Measurements from ENCODE around the gene PSMB5. TPM values are rescaled to one million over a fixed set of nuclear protein-coding genes. Genes with fewer than 3 reads are reported as not detected.

The PSMB5 gene
- total RNA-seq, 4 donors from 2014 or later, result 90.2 to 154 (median 113) TPM

GRCh38 chr14:22985894-22986507, 48.7 kb downstream of the PSMB5 start:
- Histone ChIP-seq H3K27me3 (no peaks in the 10 kb centered on the region), H3K4me3 (no peak overlapping the region), H3K4me1 (peaks cover 0 to 22% (median 0%) of the 10 kb centered on the region in 4 donors), H3K36me3 (peaks cover 0 to 35% (median 0%) of the 10 kb centered on the region in 3 donors), H3K9me3 (no peaks in the 10 kb centered on the region), H3K27ac (no peak overlapping the region)
- TF ChIP-seq EP300 (IDR thresholded peaks at IDR 0.05), result no peak
- TF ChIP-seq CTCF (IDR thresholded peaks at IDR 0.05), result no peak
- TF ChIP-seq POLR2A (IDR thresholded peaks at IDR 0.05), result no peak
- no peak for DNase-seq (ENCODE audit: low spot score in 2 of 2)
- 69 to 71% methylated on average over 2 of the region's 2 CpGs for WGBS, 2 donors

GRCh38 chr14:22984959-22985658, 49.6 kb downstream of the PSMB5 start:
- TF ChIP-seq POLR2A (IDR thresholded peaks at IDR 0.05), result no peak
- TF ChIP-seq CTCF (IDR thresholded peaks at IDR 0.05), result no peak
- TF ChIP-seq EP300 (IDR thresholded peaks at IDR 0.05), result no peak
- DNase-seq (ENCODE audit: low spot score in 2 of 2), result no peak
- H3K9me3 ChIP-seq, result no peaks in the 10 kb centered on the region
- 87 to 92% methylated on average over 6 of the region's 6 CpGs for WGBS, 2 donors
- no peak overlapping the region for H3K27ac ChIP-seq
- no peak overlapping the region for H3K4me3 ChIP-seq
- peaks cover 0 to 30% (median 0%) of the 10 kb centered on the region in 4 donors for H3K4me1 ChIP-seq
- H3K27me3 ChIP-seq, result no peaks in the 10 kb centered on the region
- H3K36me3 ChIP-seq, result peaks cover 0 to 31% (median 0%) of the 10 kb centered on the region in 3 donors

- TF ChIP-seq EP300 (IDR thresholded peaks at IDR 0.05) (peak in 1 of 2 donors; percentile 80), CTCF (IDR thresholded peaks at IDR 0.05) (peak in 1 of 5 experiments; percentile 11), POLR2A (IDR thresholded peaks at IDR 0.05) (peak in 1 of 2 donors; percentile 45)
- H3K4me1 ChIP-seq, result peaks cover 0 to 55% (median 9%) of the 10 kb centered on the region in 4 donors
- WGBS, 2 donors, result 0 to 2% methylated on average over 43 to 47 of the region's 48 CpGs
Observed at GRCh38 chr14:22982477-22983245, 52.0 kb downstream of the PSMB5 start, which contains the start of gene AJUBA. TSS of gene AJUBA (minus strand) at chr14:22982551. CDS start at chr14:22982266, 285 bp downstream.

GRCh38 chr14:22981876-22982476, 52.7 kb downstream of the PSMB5 start:
- Histone ChIP-seq H3K4me3 (peak overlapping the region; percentile 66 to 86 (median 80)), H3K9me3 (no peaks in the 10 kb centered on the region), H3K4me1 (peaks cover 0 to 62% (median 12%) of the 10 kb centered on the region in 4 donors), H3K36me3 (peaks cover 0 to 2% (median 0%) of the 10 kb centered on the region in 3 donors), H3K27me3 (no peaks in the 10 kb centered on the region), H3K27ac (peak overlapping the region; percentile 76 to 94 (median 86))
- 1 to 3% methylated on average over 15 to 50 of the region's 51 CpGs for WGBS, 2 donors
- TF ChIP-seq CTCF (IDR thresholded peaks at IDR 0.05) (no peak), POLR2A (IDR thresholded peaks at IDR 0.05) (no peak), EP300 (IDR thresholded peaks at IDR 0.05) (no peak)
- no peak for DNase-seq (ENCODE audit: low spot score in 2 of 2)

More at GRCh38 chr14:22982477-22983245, 52.0 kb downstream of the PSMB5 start, which contains the start of gene AJUBA:
- DNase-seq (ENCODE audit: low spot score in 2 of 2), result peak; percentile 81 to 85
- H3K4me3 ChIP-seq, result peak within 1 kb of the TSS; percentile 66 to 86 (median 80)
- peaks cover 0 to 9% (median 0%) of the 10 kb centered on the region in 3 donors for H3K36me3 ChIP-seq
- H3K27me3 ChIP-seq, result no peaks in the 10 kb centered on the region
- no peaks in the 10 kb centered on the region for H3K9me3 ChIP-seq
- peak within 1 kb of the TSS; percentile 76 to 94 (median 86) for H3K27ac ChIP-seq
